Measurements from ENCODE around the gene DLG5.
A peak's percentile ranks its signal among the peaks of the same experiment; 100 is the strongest.

Gene DLG5

GRCh38 chr10:77910524-77911145 is 15.9 kb downstream of the DLG5 start:
- no peak for DNase-seq

GRCh38 chr10:77909749-77910375 is 16.7 kb downstream of the DLG5 start:
- DNase-seq: no peak

GRCh38 chr10:77909021-77909748 is 17.4 kb downstream of the DLG5 start:
- DNase-seq: no peak

DNA sequence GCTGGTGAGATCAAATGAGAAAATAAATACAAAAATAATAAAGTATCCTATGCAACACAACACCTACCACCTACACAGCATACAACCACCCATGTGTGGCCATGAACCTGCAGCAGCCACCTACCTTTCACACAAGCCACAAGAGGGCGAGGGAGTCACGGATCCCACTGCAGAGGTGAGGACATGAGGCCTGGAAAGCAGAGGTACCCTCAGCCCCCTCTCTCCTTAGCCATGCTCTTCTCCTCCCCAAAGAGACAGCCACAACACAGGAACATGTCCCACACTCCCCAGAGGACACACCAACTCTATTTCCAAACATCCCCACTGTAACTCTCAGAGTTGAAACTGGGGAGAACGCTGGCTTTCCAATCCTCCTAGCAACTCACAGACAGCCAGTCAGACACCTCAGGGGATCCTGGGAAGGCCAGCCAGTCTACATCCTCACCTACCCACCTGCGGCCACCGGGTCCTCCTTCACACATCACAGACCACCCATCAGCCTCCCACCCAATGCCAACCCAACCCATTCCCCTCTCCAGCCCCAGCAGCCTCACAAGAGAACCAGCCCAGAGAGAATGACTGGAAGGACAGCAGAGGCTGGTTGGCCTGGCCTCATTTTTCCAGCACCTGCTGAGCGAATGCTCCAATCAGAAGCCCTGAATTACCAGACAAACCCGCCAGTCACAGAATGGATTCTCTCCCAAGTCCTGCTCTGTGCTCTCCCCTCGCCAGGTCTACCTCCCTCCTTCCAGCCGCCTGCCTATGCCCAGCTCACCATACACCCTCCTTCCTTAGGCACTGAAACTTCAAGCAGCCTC is 18.4 kb downstream of the DLG5 start:
- DNase-seq: no peak

- no peak for DNase-seq
These were observed 19.1 kb downstream of the DLG5 start for GRCh38 chr10:77907462-77907861.

DNA sequence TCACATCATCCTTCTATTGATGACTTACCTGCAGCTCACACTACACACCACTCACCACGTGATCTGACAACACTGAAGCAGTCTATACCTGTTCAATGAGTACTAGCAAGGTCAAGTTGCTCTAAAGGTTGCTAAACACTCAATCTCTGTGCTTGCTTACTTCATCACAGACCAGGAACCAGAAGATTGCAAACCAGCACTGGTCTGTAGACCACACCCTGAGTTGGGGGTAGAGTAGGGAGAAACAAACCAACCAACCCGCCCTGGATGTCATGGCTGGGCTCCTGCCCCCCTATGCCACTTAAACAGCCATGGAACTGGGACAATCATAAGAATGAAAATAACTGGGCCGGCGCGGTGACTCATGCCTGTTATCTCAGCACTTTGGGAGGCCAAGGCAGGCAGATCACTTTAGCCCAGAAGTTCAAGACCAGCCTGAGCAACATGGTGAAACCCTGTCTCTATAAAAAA is 19.6 kb downstream of the DLG5 start:
- no peak for DNase-seq

DNA sequence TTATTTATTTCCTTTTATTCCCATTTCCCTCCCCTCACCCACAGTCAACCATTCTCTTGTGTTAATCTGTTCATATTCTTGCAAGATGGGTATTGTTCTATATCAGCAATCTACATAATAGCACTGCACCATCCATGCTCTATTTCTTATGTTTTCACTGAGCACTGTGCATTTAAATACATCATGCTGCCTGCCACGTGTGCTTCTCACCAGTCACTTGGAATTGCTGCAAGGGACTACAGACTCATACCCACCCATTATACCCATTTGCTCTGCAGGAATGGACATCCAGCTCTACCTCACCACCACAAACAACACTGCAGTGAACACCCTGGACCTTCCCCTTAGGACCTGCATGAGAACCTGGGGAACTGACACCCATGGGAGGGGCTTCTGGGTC is 20.8 kb downstream of the DLG5 start:
- DNase-seq: no peak

DNA sequence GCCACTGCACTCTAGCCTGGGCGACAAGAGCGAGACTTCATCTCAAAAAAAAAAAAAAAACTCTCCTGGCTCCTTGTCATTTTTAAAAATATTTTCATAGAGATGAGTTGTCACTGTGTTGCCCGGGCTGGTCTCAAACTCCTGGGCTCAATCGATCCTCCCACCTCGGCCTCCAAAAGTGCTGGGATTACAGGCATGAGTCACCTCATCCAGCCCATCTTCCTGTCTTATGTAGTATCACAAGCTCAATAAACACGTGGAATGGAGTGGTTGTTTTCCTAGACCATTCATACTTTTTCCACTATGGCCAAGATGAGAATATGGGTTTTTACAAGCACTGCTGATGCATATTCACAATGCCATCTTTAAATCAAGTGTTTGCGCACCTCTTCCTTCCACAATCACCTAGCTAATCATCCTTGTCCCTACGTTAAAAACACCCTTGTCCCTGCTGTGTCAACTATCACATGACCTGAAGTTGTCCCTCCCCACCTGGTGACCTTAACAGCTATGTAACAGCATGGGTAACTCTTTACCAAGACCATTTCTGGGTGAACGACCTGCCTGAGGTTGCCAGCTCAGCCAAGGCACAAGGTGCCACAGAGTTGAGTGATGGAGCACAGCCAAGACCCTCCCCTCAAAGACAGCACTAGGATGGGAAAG is 21.3 kb downstream of the DLG5 start:
- DNase-seq: no peak

- DNase-seq: no peak
These were observed 22.3 kb downstream of the DLG5 start for GRCh38 chr10:77904100-77904840.

- DNase-seq: no peak
These were observed 24.4 kb downstream of the DLG5 start for GRCh38 chr10:77902159-77902558.

DNA sequence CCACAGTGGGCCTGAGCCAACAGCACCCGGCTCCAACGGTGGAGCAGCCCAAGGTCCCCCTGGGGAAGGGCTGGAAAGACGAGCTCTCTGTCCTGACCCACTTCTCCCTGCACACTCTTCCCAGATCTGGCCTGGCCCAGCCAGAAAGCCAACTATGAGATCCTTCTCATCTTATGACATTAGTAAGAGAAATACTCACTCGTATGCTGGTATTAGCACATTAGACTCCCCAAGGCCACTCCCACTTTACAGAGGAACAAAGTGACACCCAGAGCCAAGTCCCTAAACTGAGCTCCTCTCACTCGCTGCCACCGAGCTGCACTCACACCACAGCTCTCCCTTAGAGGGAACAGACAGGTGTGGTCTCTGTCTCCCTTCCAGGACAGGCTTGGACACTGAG is 24.8 kb downstream of the DLG5 start:
- no peak for DNase-seq

DNA sequence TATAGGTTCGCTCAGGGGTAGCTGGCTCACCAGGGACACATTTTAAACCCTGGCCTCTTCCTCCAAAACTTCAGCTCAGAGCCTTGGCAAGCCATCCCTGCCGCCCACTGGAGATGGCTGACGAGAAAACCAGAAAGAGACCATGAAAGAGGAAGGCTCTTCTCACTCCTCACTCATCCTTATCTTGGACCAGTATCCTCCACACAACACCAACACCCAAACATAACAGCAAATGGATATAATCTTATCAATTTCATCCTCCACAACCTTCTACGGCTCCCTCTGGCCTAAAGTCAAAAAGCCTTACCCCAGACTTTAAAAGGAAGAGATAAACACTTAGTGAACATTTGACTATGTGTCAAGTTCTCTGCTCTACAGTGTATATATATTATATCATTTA is 26.9 kb downstream of the DLG5 start:
- no peak for DNase-seq

GRCh38 chr10:77899080-77899477 is 27.5 kb downstream of the DLG5 start:
- peak; percentile 65 for DNase-seq

DNA sequence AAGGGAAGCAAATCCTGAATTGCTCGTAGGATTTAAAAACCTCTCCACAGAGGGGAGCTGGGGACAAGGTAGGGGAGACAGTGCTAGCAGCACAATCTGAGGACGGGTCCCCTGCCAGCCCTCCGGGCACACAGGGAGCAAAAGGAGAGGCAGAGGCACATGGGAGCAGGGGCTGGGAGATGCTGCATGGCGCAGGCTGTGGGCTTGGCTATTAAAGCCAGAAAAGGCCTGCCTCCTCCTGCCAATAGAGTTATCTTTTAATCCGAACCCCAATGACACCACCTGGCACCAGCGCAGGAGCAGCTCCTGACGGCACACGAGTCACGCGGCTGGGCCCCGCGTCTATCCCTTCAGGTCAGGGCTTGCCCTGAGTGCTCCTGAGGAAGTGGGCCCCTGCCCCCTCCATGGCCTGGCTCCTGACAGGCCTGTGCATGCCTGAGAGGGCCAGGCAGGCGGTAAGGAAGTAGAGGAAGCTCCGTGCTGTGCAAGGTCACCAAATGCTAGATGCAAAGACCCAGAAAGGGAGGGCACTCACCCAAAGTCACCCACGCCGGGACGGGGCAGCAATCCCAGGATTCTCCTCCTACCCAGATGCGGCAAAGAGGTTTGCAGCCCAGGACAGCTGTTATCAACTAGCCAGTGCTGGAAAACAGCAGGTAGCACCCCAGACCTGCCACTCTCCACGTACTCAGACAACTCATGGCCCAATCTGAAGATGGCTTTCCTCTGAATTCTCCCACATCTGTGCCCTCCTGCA is 28.1 kb downstream of the DLG5 start:
- no peak for DNase-seq

- DNase-seq: no peak
These were observed 30.5 kb downstream of the DLG5 start for GRCh38 chr10:77896058-77896457.

- DNase-seq: no peak
These were observed 32.5 kb downstream of the DLG5 start for GRCh38 chr10:77894058-77894457.

- DNase-seq: no peak
These were observed 33.2 kb downstream of the DLG5 start for GRCh38 chr10:77893386-77893785.

DNA sequence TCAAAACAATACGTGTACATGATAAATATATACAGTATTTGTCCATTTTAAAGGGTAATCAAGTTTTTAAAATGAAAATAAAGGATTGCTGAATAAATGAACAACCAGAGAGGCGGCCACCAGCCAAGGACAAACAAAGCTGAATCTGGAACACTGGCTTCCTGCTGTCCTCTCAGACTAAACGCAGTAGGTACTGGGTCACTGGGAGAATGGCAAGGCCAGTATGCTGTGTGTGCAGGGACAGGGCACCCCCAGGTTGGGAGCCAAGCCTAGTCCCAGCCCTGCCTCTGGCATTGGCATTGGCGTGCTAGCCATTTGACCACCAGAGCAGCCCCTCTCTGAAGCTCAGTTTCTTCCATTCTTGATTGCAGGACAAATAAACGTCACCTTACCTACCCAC is 33.8 kb downstream of the DLG5 start:
- no peak for DNase-seq

- DNase-seq: no peak
These were observed 34.4 kb downstream of the DLG5 start for GRCh38 chr10:77892021-77892739.

DNA sequence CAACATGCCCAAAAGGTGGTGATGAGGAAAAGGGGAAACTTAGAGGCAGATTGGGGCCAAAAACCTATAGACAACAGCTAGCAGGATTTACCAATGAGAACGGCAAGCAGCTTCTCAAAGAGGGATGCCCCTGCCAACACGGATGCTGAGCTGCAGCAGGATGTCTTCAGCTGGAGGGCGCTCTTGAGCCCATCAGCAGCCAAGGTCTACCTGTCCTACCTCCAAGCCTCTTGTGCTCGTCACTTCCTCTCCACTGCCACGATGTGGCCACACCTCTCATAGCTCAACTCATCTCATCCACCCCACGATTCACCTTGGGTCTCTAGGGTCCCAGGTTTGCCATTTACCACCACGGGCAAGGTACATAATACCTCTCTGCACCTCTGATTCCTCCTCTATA is 36.5 kb downstream of the DLG5 start:
- DNase-seq: no peak
